ENCODE measurements around the gene KRT6A.

GRCh38 chr12:52501490-52501889 is 8.4 kb upstream of the KRT6A start:
- TF ChIP-seq CTCF (optimal IDR thresholded peaks at IDR 0.05 in 1 of 3, IDR thresholded peaks at IDR 0.05 in 1 of 3, conservative IDR thresholded peaks at IDR 0.05 in 1 of 3; ENCODE audit: extremely low read depth in 1 of 3, insufficient read depth in 2 of 3, low read length in 3 of 3), result no peak
- TF ChIP-seq EZH2 (IDR thresholded peaks at IDR 0.05; ENCODE audit: low read length), result no peak

All from keratinocyte (primary cell).